Measurements from ENCODE around the gene DCP2.
"Not testable (repeated sequence)": the region's sequence is repeated elsewhere in the genome, so short reads cannot be mapped to it uniquely, and the experiment has no call there.

The DCP2 gene

DNA sequence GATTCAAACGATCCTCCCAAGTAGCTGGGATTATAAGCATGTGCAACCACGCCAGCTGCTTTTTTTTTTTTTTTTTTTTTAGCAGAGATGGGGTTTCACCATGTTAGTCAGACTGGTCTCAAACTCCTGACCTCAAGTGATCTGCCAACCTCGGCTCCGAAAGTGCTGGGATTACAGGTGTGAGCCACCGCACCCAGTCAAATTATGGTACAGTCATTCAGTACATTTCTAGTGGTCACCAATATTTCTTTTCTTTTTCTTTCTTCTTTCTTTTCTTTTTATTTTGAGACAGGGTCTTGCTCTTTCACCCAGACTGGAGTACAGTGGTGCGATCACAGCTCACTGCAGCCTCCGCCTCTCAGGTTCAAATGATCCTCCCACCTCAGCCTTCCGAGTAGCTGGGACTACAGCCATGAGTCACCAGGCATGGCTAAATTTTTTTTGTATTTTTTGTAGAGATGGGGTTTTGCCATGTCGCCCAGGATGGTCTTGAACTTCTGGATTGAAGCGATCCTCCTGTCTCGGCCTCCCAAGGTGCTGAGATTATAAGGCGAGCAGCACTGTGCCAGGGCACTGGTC lies 25.4 kb upstream of the DCP2 start:
- H3K36me3 ChIP-seq (ENCODE audit: control insufficient read depth, insufficient read depth, low read length) = no peaks in the 10 kb centered on the region
- no peaks in the 10 kb centered on the region for H3K27me3 ChIP-seq (ENCODE audit: control insufficient read depth, insufficient read depth, low read length)
- H3K9me3 ChIP-seq (ENCODE audit: control insufficient read depth, insufficient read depth, low read length) = peaks cover 4% of the 10 kb centered on the region; the same call in 1 of the 2 replicates
- H3K4me1 ChIP-seq (ENCODE audit: control insufficient read depth, insufficient read depth, low read length) = no peaks in the 10 kb centered on the region
- no peak overlapping the region for H3K4me3 ChIP-seq (ENCODE audit: low read depth, low read length)
- no peak overlapping the region for H3K9ac ChIP-seq (ENCODE audit: low read depth, low read length)
- H3K27ac ChIP-seq (ENCODE audit: low read depth, low read length) = no peak overlapping the region

DNA sequence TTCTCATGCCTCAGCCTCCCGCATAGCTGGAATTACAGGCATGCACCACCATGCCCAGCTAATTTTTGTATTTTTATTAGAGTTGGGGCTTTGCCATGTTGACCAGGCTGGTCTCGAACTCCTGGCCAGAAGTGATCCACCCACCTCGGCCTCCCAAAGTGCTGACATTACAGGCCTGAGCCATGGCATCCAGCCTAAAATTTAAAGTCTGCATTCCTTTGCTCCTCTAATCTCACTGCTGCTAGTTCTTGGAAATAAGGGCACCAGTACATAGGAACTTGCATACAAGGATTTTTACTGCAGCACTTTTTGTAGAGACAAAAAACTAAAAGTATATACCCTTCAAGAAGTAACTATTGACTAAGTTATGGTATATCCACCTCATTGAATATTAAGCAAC lies 20.0 kb upstream of the DCP2 start:
- Histone ChIP-seq H3K4me1 (ENCODE audit: control insufficient read depth, insufficient read depth, low read length) (peaks cover 17% of the 10 kb centered on the region), H3K36me3 (ENCODE audit: control insufficient read depth, insufficient read depth, low read length) (no peaks in the 10 kb centered on the region), H3K9me3 (ENCODE audit: control insufficient read depth, insufficient read depth, low read length) (peaks cover 4% of the 10 kb centered on the region; the same call in 1 of the 2 replicates), H3K27ac (ENCODE audit: low read depth, low read length) (no peak overlapping the region), H3K4me3 (ENCODE audit: low read depth, low read length) (no peak overlapping the region), H3K9ac (ENCODE audit: low read depth, low read length) (no peak overlapping the region), H3K27me3 (ENCODE audit: control insufficient read depth, insufficient read depth, low read length) (no peaks in the 10 kb centered on the region)

DNA sequence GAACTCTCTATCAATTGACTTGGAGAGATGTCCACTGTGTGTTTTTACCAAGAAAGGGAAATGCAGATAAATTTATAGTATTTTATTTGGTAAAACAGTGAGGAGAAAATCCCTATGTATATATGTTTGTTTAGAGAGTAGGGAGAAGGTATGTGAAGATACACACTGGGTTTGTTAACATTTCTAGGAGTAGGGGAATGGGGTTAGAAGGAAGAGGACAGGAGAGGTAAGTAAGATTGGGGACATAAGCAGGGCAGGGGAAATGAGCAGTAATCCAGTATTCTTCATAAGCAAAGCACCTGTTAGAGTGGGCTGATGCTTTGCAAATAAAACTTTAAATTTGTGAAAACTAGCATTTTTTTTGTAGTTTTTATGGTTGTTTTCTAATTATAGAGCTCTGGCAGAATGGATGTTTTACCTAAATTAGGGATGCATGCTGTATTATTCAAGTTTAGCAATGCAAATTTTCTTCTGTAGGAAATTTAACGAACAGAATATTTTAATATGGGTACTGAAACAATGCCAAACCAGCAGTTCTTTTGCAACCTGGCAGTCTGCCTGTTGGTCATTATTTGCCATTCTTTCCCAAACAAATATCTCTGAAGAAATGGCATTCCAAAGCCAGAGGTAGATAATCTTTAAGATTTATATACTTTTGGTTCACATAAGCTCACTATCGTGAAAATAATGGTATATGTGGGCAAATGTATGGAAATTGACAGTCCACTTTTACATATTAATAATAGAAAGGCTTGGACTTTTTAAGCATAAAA lies 19.4 kb upstream of the DCP2 start:
- no peak overlapping the region for H3K9ac ChIP-seq (ENCODE audit: low read depth, low read length)
- H3K36me3 ChIP-seq (ENCODE audit: control insufficient read depth, insufficient read depth, low read length) = no peaks in the 10 kb centered on the region
- H3K27me3 ChIP-seq (ENCODE audit: control insufficient read depth, insufficient read depth, low read length) = no peaks in the 10 kb centered on the region
- peaks cover 17% of the 10 kb centered on the region for H3K4me1 ChIP-seq (ENCODE audit: control insufficient read depth, insufficient read depth, low read length)
- H3K4me3 ChIP-seq (ENCODE audit: low read depth, low read length) = no peak overlapping the region
- H3K9me3 ChIP-seq (ENCODE audit: control insufficient read depth, insufficient read depth, low read length) = peaks cover 4% of the 10 kb centered on the region; the same call in 1 of the 2 replicates
- no peak overlapping the region for H3K27ac ChIP-seq (ENCODE audit: low read depth, low read length)

DNA sequence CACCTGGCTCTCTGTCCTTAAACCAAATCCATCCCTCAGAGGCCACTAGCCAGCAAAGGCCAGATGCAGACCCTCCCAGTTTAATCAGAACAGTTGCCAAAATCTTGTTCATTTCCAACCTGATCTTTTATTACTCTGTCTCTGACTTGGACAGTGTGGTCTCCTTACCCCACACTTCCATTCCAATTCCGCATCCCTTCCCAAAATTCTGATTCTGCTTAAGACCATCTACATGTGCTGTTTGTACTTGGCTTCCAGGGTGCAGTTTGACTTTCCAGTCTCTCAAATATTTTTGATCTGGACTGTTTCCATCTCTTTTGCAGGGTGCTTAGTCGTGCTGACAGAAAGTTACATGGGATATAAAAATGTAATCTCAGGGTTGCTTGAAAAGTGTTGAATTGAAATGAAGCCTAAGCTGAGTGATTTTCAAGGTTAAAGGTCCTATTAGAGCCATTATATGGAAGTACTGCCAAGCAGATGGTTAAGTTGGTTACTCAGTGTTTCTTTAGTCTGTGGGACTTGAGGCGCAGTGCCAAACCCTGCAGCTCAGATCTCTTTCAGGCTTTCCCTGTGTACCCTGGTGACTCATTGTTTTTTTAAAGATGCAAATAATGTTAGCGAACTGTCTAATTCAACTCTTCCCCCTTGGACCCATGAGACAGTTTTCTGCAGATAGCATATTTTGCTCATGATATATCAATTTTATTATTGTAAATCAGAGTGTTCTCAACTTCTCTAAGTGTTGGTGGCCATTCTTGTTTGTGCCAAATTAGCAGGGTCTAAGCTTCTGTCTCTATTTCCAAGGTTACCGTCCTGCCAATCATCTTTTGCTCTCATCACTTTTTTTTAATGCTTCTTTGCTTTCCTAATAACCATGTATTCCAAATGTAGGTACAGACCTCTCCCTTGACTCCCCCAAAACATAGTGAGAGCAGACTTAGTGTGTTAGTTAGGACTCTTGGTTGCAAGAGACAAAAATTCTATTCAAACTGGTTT lies 18.2 kb upstream of the DCP2 start:
- H3K9ac ChIP-seq (ENCODE audit: low read depth, low read length) = no peak overlapping the region
- H3K4me3 ChIP-seq (ENCODE audit: low read depth, low read length) = no peak overlapping the region
- H3K9me3 ChIP-seq (ENCODE audit: control insufficient read depth, insufficient read depth, low read length) = peaks cover 4% of the 10 kb centered on the region; the same call in 1 of the 2 replicates
- H3K36me3 ChIP-seq (ENCODE audit: control insufficient read depth, insufficient read depth, low read length) = no peaks in the 10 kb centered on the region
- H3K4me1 ChIP-seq (ENCODE audit: control insufficient read depth, insufficient read depth, low read length) = peaks cover 17% of the 10 kb centered on the region
- no peak overlapping the region for H3K27ac ChIP-seq (ENCODE audit: low read depth, low read length)
- H3K27me3 ChIP-seq (ENCODE audit: control insufficient read depth, insufficient read depth, low read length) = no peaks in the 10 kb centered on the region

DNA sequence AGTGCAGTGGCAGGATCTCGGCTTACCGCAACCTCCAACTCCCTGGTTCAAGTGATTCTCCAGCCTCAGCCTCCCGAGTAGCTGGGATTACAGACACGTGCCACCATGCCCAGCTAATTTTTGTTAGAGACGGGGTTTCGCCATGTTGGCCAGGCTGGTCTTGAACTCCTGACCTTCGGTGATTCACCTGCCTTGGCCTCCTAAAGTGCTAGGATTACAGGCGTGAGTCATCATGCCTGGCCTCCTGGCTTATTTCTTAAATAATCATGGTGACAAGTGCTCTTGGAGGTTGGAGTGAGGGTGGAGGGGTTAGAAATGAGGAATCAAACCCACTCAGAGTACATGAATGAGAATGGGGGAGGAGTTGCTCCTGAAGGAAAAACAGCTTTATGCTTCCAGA lies 16.7 kb upstream of the DCP2 start:
- H3K27me3 ChIP-seq (ENCODE audit: control insufficient read depth, insufficient read depth, low read length); H3K9ac ChIP-seq (ENCODE audit: low read depth, low read length); H3K36me3 ChIP-seq (ENCODE audit: control insufficient read depth, insufficient read depth, low read length); H3K4me3 ChIP-seq (ENCODE audit: low read depth, low read length); H3K9me3 ChIP-seq (ENCODE audit: control insufficient read depth, insufficient read depth, low read length); H3K27ac ChIP-seq (ENCODE audit: low read depth, low read length): not testable (repeated sequence)
- H3K4me1 ChIP-seq (ENCODE audit: control insufficient read depth, insufficient read depth, low read length) = peaks cover 17% of the 10 kb centered on the region

DNA sequence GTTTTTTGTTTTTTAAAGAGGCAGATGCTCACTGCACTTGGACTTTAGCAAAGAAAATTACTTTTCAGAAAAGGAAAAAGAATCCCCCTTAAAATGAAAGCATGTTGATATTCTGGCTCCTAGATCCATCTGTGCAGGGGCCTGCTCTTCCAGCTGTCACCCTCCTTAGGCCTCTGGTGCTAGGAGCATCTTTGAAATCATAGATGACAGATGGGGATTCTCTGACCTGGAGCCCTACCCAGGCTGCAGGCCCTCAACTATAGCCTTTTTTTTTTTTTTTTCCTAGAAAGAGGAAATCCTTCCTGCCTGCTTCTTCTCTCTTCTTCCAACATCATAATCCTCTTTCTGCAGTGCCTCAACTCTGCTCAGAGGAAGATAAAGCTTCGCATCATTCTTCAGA lies 16.3 kb upstream of the DCP2 start:
- no peaks in the 10 kb centered on the region for H3K36me3 ChIP-seq (ENCODE audit: control insufficient read depth, insufficient read depth, low read length)
- H3K4me1 ChIP-seq (ENCODE audit: control insufficient read depth, insufficient read depth, low read length) = peaks cover 17% of the 10 kb centered on the region
- no peak overlapping the region for H3K27ac ChIP-seq (ENCODE audit: low read depth, low read length)
- H3K27me3 ChIP-seq (ENCODE audit: control insufficient read depth, insufficient read depth, low read length) = no peaks in the 10 kb centered on the region
- no peak overlapping the region for H3K4me3 ChIP-seq (ENCODE audit: low read depth, low read length)
- H3K9me3 ChIP-seq (ENCODE audit: control insufficient read depth, insufficient read depth, low read length) = no peaks in the 10 kb centered on the region
- H3K9ac ChIP-seq (ENCODE audit: low read depth, low read length) = no peak overlapping the region

DNA sequence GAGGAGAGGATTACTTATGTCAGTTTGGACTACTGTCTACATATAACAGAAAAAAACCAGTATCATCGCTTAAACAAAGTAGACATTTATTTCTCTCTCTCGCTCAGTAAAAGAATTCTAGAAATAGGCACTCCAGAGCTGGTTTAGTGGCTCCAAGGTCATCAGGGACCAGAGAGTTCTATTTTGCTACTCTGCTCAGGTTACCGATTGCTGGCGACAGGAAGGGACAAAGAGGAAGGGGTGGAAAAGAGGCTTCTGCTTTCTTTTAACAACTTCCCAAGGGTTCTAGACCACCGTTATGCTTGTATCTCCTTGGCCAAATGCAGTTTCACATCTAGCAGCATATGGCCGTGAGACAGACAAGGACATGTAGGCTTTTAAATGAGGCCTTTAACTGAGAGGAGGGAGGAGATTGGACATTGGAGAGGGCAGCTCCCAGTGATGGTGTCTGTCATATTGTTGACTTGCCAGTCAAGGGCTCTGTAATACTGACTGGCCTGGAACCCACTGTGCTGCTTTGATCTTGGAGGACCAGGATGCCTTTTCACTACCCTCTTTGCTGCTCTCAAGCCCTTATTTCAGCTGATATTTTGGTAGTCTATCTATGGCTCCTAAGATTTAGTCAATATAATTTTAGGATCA lies 15.6 kb upstream of the DCP2 start:
- Histone ChIP-seq H3K27ac (ENCODE audit: low read depth, low read length) (no peak overlapping the region), H3K9ac (ENCODE audit: low read depth, low read length) (no peak overlapping the region), H3K36me3 (ENCODE audit: control insufficient read depth, insufficient read depth, low read length) (no peaks in the 10 kb centered on the region), H3K9me3 (ENCODE audit: control insufficient read depth, insufficient read depth, low read length) (no peaks in the 10 kb centered on the region), H3K4me1 (ENCODE audit: control insufficient read depth, insufficient read depth, low read length) (peaks cover 17% of the 10 kb centered on the region), H3K27me3 (ENCODE audit: control insufficient read depth, insufficient read depth, low read length) (no peaks in the 10 kb centered on the region), H3K4me3 (ENCODE audit: low read depth, low read length) (no peak overlapping the region)

DNA sequence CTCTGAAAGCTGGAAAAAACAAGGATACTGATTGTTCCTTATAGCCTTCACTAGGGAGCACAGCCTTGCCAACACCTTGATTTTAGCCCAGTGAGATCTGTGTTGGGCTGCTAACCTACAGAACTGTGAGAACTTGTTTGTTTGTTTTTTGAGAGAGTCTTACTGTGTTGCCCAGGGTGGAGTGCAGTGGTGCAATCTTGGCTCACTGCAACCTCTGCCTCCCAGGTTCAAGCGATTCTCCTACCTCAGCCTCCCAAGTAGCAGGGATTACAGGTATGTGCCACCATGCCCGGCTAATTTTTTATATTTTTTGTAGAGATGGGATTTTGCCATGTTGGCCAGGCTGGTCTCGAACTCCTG lies 13.2 kb upstream of the DCP2 start:
- H3K4me3 ChIP-seq (ENCODE audit: low read depth, low read length); H3K9ac ChIP-seq (ENCODE audit: low read depth, low read length); H3K9me3 ChIP-seq (ENCODE audit: control insufficient read depth, insufficient read depth, low read length); H3K27me3 ChIP-seq (ENCODE audit: control insufficient read depth, insufficient read depth, low read length); H3K36me3 ChIP-seq (ENCODE audit: control insufficient read depth, insufficient read depth, low read length); H3K27ac ChIP-seq (ENCODE audit: low read depth, low read length): not testable (repeated sequence)
- H3K4me1 ChIP-seq (ENCODE audit: control insufficient read depth, insufficient read depth, low read length) = peaks cover 10% of the 10 kb centered on the region

DNA sequence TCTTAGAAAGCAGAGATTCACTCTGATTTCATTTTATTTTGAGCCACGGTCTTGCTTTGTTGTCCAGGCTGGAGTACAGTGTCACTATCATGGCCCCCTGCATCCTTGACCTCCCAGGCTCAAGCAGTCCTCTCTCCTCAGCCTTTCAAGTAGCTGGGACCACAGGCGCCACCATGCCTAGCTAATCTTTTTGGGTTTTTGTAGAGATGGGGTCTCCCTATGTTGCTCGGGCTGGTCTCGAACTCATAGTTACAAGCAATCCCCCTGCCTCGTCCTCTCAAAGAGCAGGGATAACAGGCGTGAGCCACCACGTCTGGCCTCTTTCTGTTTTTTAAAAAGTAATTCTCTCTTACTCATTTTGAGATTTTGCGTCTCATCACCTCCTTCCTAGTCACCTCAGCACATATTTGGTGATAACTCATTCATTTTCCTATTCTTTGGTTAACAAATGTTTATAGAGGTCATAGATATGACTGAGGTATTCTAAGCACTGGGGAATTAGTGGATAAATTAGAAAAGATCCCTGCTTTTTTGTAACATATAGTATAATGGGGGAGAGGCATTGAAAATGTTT lies 10.8 kb upstream of the DCP2 start:
- Histone ChIP-seq H3K27ac (ENCODE audit: low read depth, low read length) (no peak overlapping the region), H3K9ac (ENCODE audit: low read depth, low read length) (no peak overlapping the region), H3K4me1 (ENCODE audit: control insufficient read depth, insufficient read depth, low read length) (peaks cover 7% of the 10 kb centered on the region; the same call in 1 of the 2 replicates), H3K9me3 (ENCODE audit: control insufficient read depth, insufficient read depth, low read length) (no peaks in the 10 kb centered on the region), H3K27me3 (ENCODE audit: control insufficient read depth, insufficient read depth, low read length) (no peaks in the 10 kb centered on the region), H3K4me3 (ENCODE audit: low read depth, low read length) (no peak overlapping the region), H3K36me3 (ENCODE audit: control insufficient read depth, insufficient read depth, low read length) (no peaks in the 10 kb centered on the region)

DNA sequence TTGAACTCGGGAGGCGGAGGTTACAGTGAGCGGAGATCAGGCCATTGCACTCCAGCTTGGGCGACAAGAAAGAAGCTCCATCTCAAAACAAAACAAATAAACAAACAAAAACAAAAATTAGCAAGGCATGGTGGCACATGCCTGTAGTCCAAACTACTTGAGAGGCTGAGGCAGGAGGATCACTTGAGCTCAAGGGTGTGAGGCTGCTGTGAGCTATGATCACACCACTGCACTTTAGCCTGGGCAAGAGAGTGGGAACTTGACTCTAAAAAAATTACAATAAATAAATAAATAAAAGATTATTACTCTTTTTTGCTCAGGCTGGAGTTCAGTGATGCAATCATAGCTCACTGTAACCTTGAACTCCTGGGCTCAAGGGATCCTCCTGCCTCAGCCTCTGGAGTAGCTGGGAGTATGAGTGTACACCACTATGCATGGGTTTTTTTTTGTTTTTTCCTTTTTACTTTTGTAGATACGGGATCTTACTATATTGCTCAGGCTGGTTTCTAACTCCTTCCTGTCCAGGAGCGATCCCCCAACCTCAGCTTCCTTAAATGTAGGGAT lies 9.0 kb upstream of the DCP2 start:
- no peaks in the 10 kb centered on the region for H3K9me3 ChIP-seq (ENCODE audit: control insufficient read depth, insufficient read depth, low read length)
- no peak overlapping the region for H3K9ac ChIP-seq (ENCODE audit: low read depth, low read length)
- no peaks in the 10 kb centered on the region for H3K27me3 ChIP-seq (ENCODE audit: control insufficient read depth, insufficient read depth, low read length)
- H3K4me1 ChIP-seq (ENCODE audit: control insufficient read depth, insufficient read depth, low read length) = peaks cover 7% of the 10 kb centered on the region; the same call in 1 of the 2 replicates
- no peaks in the 10 kb centered on the region for H3K36me3 ChIP-seq (ENCODE audit: control insufficient read depth, insufficient read depth, low read length)
- H3K4me3 ChIP-seq (ENCODE audit: low read depth, low read length) = no peak overlapping the region
- no peak overlapping the region for H3K27ac ChIP-seq (ENCODE audit: low read depth, low read length)
